Thymus (tissue), 11 donors: ENCODE data around the gene FAM53B. TPM values are rescaled to one million over a fixed set of nuclear protein-coding genes. Genes with fewer than 3 reads are reported as not detected.

ENCODE experiments used
- DNase-seq, 9 donors: peaks; one replicate each; pipeline ENCODE4 v3.0.0-alpha.2; 2013; ENCODE audit warnings: low spot score in 9 of 9, low read depth in 6 of 9, missing footprints in 1 of 9
- H3K27ac ChIP-seq, 2 donors: one replicate each; pipeline ENCODE4 v1.5.1; 2013; ENCODE audit warnings: control low read depth in 1 of 2, low read depth in 1 of 2, low read length in 1 of 2, mild to moderate bottlenecking in 1 of 2, moderate library complexity in 1 of 2
- H3K27me3 ChIP-seq, 2 donors: one replicate each; pipeline ENCODE4 v1.5.1; 2013; ENCODE audit warnings: low read length in 1 of 2; ENCODE audit not compliant: control insufficient read depth in 2 of 2, insufficient read depth in 1 of 2
- H3K36me3 ChIP-seq, 2 donors: one replicate each; pipeline ENCODE4 v1.5.1; 2013; ENCODE audit warnings: low read length in 1 of 2, mild to moderate bottlenecking in 1 of 2, moderate library complexity in 1 of 2; ENCODE audit not compliant: control insufficient read depth in 2 of 2, insufficient read depth in 2 of 2
- H3K4me1 ChIP-seq, 2 donors: one replicate each; pipeline ENCODE4 v1.5.1; 2013; ENCODE audit warnings: low read length in 2 of 2; ENCODE audit not compliant: control insufficient read depth in 2 of 2, insufficient read depth in 2 of 2
- H3K4me3 ChIP-seq, 2 donors: one replicate each; pipeline ENCODE4 v1.5.1; 2013; ENCODE audit warnings: low read length in 2 of 2, control low read depth in 1 of 2, mild to moderate bottlenecking in 1 of 2
- H3K9me3 ChIP-seq, 2 donors: one replicate each; pipeline ENCODE4 v1.5.1; 2013; ENCODE audit warnings: low read length in 1 of 2, mild to moderate bottlenecking in 1 of 2; ENCODE audit not compliant: control insufficient read depth in 2 of 2, insufficient read depth in 1 of 2
- WGBS: extraction: QIAGEN DNeasy Blood & Tissue Kit; methylation state at CpG from one replicate; pipeline ENCODE4 v1.1.7; 2013; 5-methylcytosine and 5-hydroxymethylcytosine counted together
- polyA plus RNA-seq: library from polyadenylated mRNA; stranded (reverse); fragments of 200-250 nt; gene quantifications from one replicate; pipeline ENCODE4 v1.2.3, GENCODE V29; 2013
- total RNA-seq: library from RNA; stranded (reverse); fragments of 120-200 nt; gene quantifications from one replicate; pipeline ENCODE4 v1.2.4, GENCODE V29; 2013
- donor health status: healthy.

FAM53B gene
- total and polyA plus RNA-seq, 2 donors, result 46.2 to 57.6 TPM

GRCh38 chr10:124745673-124746072 is 1.5 kb upstream of the FAM53B start:
- DNase-seq, result peak in 1 of 9 donors; percentile 80
- Histone ChIP-seq H3K27me3 (no peaks in the 10 kb centered on the region), H3K36me3 (peaks cover 0 to 5% of the 10 kb centered on the region in 2 donors), H3K4me1 (peaks cover 6 to 26% of the 10 kb centered on the region in 2 donors), H3K27ac (no peak overlapping the region), H3K9me3 (no peaks in the 10 kb centered on the region), H3K4me3 (no peak overlapping the region)
- 56% methylated on average over 3 of the region's 3 CpGs for WGBS

GRCh38 chr10:124745252-124745651 is 1.1 kb upstream of the FAM53B start:
- H3K4me3 ChIP-seq, result no peak overlapping the region
- DNase-seq, result no peak
- H3K4me1 ChIP-seq, result peaks cover 10 to 30% of the 10 kb centered on the region in 2 donors
- peak overlapping the region; percentile 52 to 72 for H3K27ac ChIP-seq
- no peaks in the 10 kb centered on the region for H3K27me3 ChIP-seq
- no peaks in the 10 kb centered on the region for H3K9me3 ChIP-seq
- 90% methylated on average over 4 of the region's 4 CpGs for WGBS
- H3K36me3 ChIP-seq, result peaks cover 0 to 5% of the 10 kb centered on the region in 2 donors

DNA sequence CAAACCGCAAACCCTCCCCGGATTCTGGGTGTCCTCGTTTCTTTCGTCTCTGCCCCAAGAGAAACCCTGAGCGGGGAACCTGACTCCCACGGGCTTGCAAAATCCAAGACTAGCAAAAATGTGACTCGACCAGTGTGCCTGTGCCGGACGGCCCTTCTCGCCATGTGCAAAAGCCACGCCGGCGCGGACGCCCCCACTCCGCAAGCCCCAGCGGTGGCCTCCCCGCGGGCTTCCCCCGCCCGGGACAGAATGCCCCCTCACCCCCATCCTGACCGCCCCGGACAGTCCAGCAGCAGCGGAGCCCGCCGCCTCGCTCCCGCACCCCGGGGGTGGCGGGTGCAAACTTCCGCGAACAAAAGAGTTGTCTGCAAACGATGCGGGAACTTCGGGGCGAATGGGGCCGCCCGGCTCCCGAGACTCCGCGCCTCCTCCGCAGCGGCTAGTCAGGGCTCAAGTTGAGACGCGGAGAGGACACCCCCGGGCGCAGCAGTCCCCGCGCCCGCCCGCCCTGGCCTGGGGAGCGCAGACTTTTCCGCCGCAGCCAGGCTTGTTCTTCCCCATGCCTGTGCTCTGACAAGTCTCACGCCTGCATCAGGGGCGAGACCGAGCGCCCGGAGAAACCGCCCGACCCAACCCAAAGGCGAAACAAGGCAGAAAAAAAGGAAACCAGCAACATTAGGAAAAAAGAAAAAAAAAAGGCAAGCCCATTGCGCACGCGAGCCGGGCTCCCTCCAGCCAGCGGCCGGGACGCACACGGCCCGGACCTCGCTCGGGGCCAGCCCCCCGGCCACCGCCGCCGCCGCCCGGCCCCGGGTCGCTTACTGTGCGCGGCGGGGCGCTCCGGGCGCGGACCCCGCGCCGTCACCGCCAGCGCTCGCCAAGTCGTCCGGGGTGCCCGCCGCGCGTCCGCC is 732 bp downstream of the FAM53B start:
- peak overlapping the region; percentile 84 to 95 for H3K4me3 ChIP-seq
- DNase-seq, result peak in 1 of 9 donors; percentile 64
- peaks cover 26 to 48% of the 10 kb centered on the region in 2 donors for H3K4me1 ChIP-seq
- no peaks in the 10 kb centered on the region for H3K9me3 ChIP-seq
- H3K36me3 ChIP-seq, result peaks cover 0 to 6% of the 10 kb centered on the region in 2 donors
- no peaks in the 10 kb centered on the region for H3K27me3 ChIP-seq
- peak overlapping the region; percentile 88 to 93 for H3K27ac ChIP-seq
- WGBS, result under 1% methylated on average over 101 of the region's 101 CpGs

- Histone ChIP-seq H3K4me1 (peaks cover 34 to 56% of the 10 kb centered on the region in 2 donors), H3K36me3 (peaks cover 0 to 6% of the 10 kb centered on the region in 2 donors), H3K27ac (peak overlapping the region; percentile 88 to 93), H3K4me3 (peak overlapping the region; percentile 84 to 95), H3K9me3 (no peaks in the 10 kb centered on the region), H3K27me3 (no peaks in the 10 kb centered on the region)
- WGBS, result 12% methylated on average over 42 of the region's 42 CpGs
- peak in 1 of 9 donors; percentile 59 for DNase-seq
These were observed 1.6 kb downstream of the FAM53B start for GRCh38 chr10:124742413-124743190.

DNA sequence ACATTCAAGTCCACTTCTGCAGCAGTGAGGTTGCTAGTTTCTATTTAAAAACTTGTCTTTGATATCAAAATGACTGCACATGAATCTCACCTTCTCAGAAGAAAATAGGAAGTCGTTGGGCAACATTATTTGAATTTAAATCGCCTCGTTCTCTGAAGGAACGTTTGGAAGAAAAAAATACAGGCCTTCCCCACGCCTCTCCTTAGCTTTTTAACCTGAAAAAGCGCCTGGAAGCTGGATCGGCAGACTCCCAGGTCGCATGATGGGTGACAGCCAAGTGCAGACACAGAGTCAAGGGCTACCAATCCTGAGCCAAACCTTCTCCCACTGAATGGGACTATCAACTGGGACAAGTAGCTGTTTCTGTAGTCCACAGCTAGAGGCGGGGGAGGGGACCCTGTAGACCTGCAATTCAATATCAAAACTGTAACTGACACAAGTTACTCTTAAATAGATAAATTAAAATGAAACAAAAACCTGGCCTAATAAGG is 2.2 kb downstream of the FAM53B start:
- Histone ChIP-seq H3K36me3 (peaks cover 0 to 4% of the 10 kb centered on the region in 2 donors), H3K9me3 (no peaks in the 10 kb centered on the region), H3K4me1 (peaks cover 40 to 63% of the 10 kb centered on the region in 2 donors), H3K4me3 (peak overlapping the region; percentile 84 to 95), H3K27ac (peak overlapping the region; percentile 88 to 93), H3K27me3 (no peaks in the 10 kb centered on the region)
- peak in 1 of 9 donors; percentile 69 for DNase-seq
- WGBS, result 39% methylated on average over 9 of the region's 9 CpGs

- peak overlapping the region; percentile 88 to 93 for H3K27ac ChIP-seq
- 32% methylated on average over 13 of the region's 13 CpGs for WGBS
- peak overlapping the region; percentile 84 to 95 for H3K4me3 ChIP-seq
- H3K9me3 ChIP-seq, result no peaks in the 10 kb centered on the region
- H3K4me1 ChIP-seq, result peaks cover 46 to 68% of the 10 kb centered on the region in 2 donors
- H3K27me3 ChIP-seq, result no peaks in the 10 kb centered on the region
- peaks cover 0 to 4% of the 10 kb centered on the region in 2 donors for H3K36me3 ChIP-seq
- DNase-seq, result peak in 4 of 9 donors; percentile 80 to 92 (median 87)
These were observed 2.8 kb downstream of the FAM53B start for GRCh38 chr10:124741281-124741921.

GRCh38 chr10:124740369-124741280 is 3.6 kb downstream of the FAM53B start:
- Histone ChIP-seq H3K27ac (peak overlapping the region; percentile 88 to 93), H3K4me1 (peaks cover 54 to 76% of the 10 kb centered on the region in 2 donors), H3K9me3 (no peaks in the 10 kb centered on the region), H3K4me3 (peak overlapping the region; percentile 84 to 95), H3K36me3 (peaks cover 0 to 12% of the 10 kb centered on the region in 2 donors), H3K27me3 (no peaks in the 10 kb centered on the region)
- peak in 1 of 9 donors; percentile 69 for DNase-seq
- 26% methylated on average over 18 of the region's 18 CpGs for WGBS

DNA sequence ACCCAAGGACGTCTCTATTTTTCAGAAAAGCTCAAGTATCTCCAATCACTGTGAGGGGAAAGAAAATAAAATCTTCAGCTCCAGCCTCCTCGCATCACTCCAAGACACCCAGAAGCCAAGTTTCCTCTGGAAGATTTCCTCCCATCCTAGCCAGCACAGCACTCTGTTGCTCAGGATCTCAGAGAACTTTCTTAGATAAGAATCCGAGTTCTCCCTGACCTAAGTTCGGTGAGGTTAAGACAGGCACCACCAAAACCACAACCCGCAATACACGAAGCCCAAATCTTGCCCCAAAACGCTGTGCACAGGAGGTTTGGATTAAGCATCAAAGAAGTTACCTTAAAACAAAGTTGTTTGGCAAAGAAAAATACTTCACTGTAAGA is 4.2 kb downstream of the FAM53B start:
- peak in 1 of 9 donors; percentile 65 for DNase-seq
- Histone ChIP-seq H3K9me3 (peaks cover 0 to under 1% of the 10 kb centered on the region in 2 donors), H3K4me3 (peak overlapping the region; percentile 84 to 95), H3K4me1 (peaks cover 60 to 83% of the 10 kb centered on the region in 2 donors), H3K27me3 (no peaks in the 10 kb centered on the region), H3K36me3 (peaks cover 0 to 16% of the 10 kb centered on the region in 2 donors), H3K27ac (peak overlapping the region; percentile 88 to 93)
- WGBS, result 14% methylated on average over 7 of the region's 7 CpGs
